Keratinocyte (primary cell): ENCODE results near the gene ARRDC2. TPM values are rescaled to one million over a fixed set of nuclear protein-coding genes. Genes with fewer than 3 reads are reported as not detected.

Experiments
- DNase-seq: peaks from one replicate; pipeline ENCODE4 v3.0.0-alpha.2; 2011; ENCODE audit warnings: low read depth, missing footprints, low spot score
- FAIRE-seq: peaks from 2 replicates; lab custom pipeline; 2011; peaks lifted over from hg19 to GRCh38; lab: Jason Lieb, UNC
- H2AFZ ChIP-seq: 2 replicates; pipeline ENCODE4 v1.6.0; 2012; ENCODE audit warnings: low read length, control low read depth, inconsistent platforms; ENCODE audit not compliant: control insufficient read depth
- H3K27ac ChIP-seq: 2 replicates; pipeline ENCODE4 v1.5.1; 2011; ENCODE audit warnings: low read length; ENCODE audit not compliant: control insufficient read depth, insufficient read depth
- H3K27me3 ChIP-seq: 3 replicates; pipeline ENCODE4 v1.6.0; 2011; ENCODE audit warnings: low read length; ENCODE audit not compliant: control insufficient read depth, insufficient read depth; ENCODE audit errors: extremely low read depth
- H3K36me3 ChIP-seq, 2 experiments: 2 replicates in 1 of 2; 3 replicates in 1 of 2; pipeline ENCODE4 v1.5.1; 2011; ENCODE audit warnings: low read length in 2 of 2, mild to moderate bottlenecking in 1 of 2; ENCODE audit not compliant: control insufficient read depth in 2 of 2, insufficient read depth in 2 of 2; ENCODE audit errors: extremely low read depth in 1 of 2
- H3K4me1 ChIP-seq: 3 replicates; pipeline ENCODE4 v1.5.1; 2011; ENCODE audit warnings: low read length; ENCODE audit not compliant: control insufficient read depth, insufficient read depth; ENCODE audit errors: extremely low read depth
- H3K4me2 ChIP-seq: 3 replicates; pipeline ENCODE4 v1.6.0; 2011; ENCODE audit warnings: low read depth, low read length; ENCODE audit not compliant: control insufficient read depth, insufficient read depth; ENCODE audit errors: extremely low read depth
- H3K4me3 ChIP-seq, 3 experiments: fragments of 200-600 bp in 1 of 3; sonication (generic) in 1 of 3; 2 replicates in 2 of 3; 3 replicates in 1 of 3; pipeline ENCODE4 v1.5.1; 2011 to 2016; ENCODE audit warnings: low read length in 3 of 3, mild to moderate bottlenecking in 3 of 3, control low read depth in 2 of 3, inconsistent platforms in 1 of 3, low read depth in 1 of 3, mixed read lengths in 1 of 3, mixed run types in 1 of 3, moderate library complexity in 1 of 3; ENCODE audit not compliant: control insufficient read depth in 2 of 3, insufficient read depth in 2 of 3; ENCODE audit errors: extremely low read depth in 1 of 3
- H3K79me2 ChIP-seq: 2 replicates; pipeline ENCODE4 v1.6.0; 2012; ENCODE audit warnings: low read length; ENCODE audit not compliant: control insufficient read depth, insufficient read depth
- H3K9ac ChIP-seq: 3 replicates; pipeline ENCODE4 v1.6.0; 2011; ENCODE audit warnings: low read length; ENCODE audit not compliant: control insufficient read depth, insufficient read depth; ENCODE audit errors: extremely low read depth
- H3K9me1 ChIP-seq: 3 replicates; pipeline ENCODE4 v1.6.0; 2011; ENCODE audit warnings: low read length; ENCODE audit not compliant: control insufficient read depth, insufficient read depth; ENCODE audit errors: extremely low read depth
- H3K9me3 ChIP-seq: 2 replicates; pipeline ENCODE4 v1.5.1; 2012; ENCODE audit warnings: low read depth, low read length; ENCODE audit not compliant: control insufficient read depth
- H4K20me1 ChIP-seq: 3 replicates; pipeline ENCODE4 v1.6.0; 2011; ENCODE audit warnings: low read length; ENCODE audit not compliant: control insufficient read depth, insufficient read depth; ENCODE audit errors: extremely low read depth
- CTCF ChIP-seq, 3 experiments: IDR thresholded peaks in 1 of 3; conservative IDR thresholded peaks in 1 of 3; optimal IDR thresholded peaks in 1 of 3; 2 replicates in 2 of 3; 3 replicates in 1 of 3; pipeline versions ENCODE3 to v1.5.1; 2011; ENCODE audit warnings: low read length in 3 of 3, mild to moderate bottlenecking in 3 of 3, moderate library complexity in 2 of 3, control low read depth in 1 of 3, inconsistent platforms in 1 of 3; ENCODE audit not compliant: insufficient read depth in 2 of 3; ENCODE audit errors: extremely low read depth in 1 of 3
- EZH2 ChIP-seq: IDR thresholded peaks from one replicate; pipeline ENCODE4 v1.6.1; 2012; ENCODE audit warnings: inconsistent platforms, mild to moderate bottlenecking, low read length, moderate library complexity
- dilution Hi-C: fragments of 300-500 bp; cut with MboI; formaldehyde crosslinking; loops from one replicate; pipeline ENCODE4 v1.7.0; 2020; ENCODE audit warnings: low sequenced_read_pairs; ENCODE audit not compliant: extremely low pct_ligation_motif_present
- polyA plus RNA-seq, 5 experiments: library from polyadenylated mRNA; depleted of rRNA in 3 of 5; stranded (reverse) in 3 of 5; stranded (forward) in 1 of 5; unstranded in 1 of 5; fragments of >200 nt; gene quantifications; 1 replicate in 1 of 5; 2 replicates in 3 of 5; 3 replicates in 1 of 5; pipeline versions ENCODE4 v1.2.1 to v1.2.3, GENCODE V29; 2011 to 2012; ENCODE audit warnings: missing spikeins in 2 of 5, low read depth in 1 of 5, low replicate concordance in 1 of 5

Gene ARRDC2
- polyA plus RNA-seq, 1 donor (not counting 4 experiments of a cell fraction or from before 2014, with no cell fraction given), result 2.4 TPM

GRCh38 chr19:18055967-18056366 is 48.0 kb downstream of the ARRDC2 start:
- no peaks in the 10 kb centered on the region for H3K9me1 ChIP-seq
- H2AFZ ChIP-seq, result no peak overlapping the region
- H3K36me3 ChIP-seq, result no peaks in the 10 kb centered on the region
- H3K79me2 ChIP-seq, result no peaks in the 10 kb centered on the region
- H3K9ac ChIP-seq, result no peak overlapping the region
- H3K27me3 ChIP-seq, result peaks cover 9% of the 10 kb centered on the region
- H3K4me1 ChIP-seq, result no peaks in the 10 kb centered on the region
- FAIRE-seq (no peak), DNase-seq (no peak)
- no peak overlapping the region for H3K27ac ChIP-seq
- dilution Hi-C loops, result no loop called here
- no peak overlapping the region for H3K4me3 ChIP-seq
- H4K20me1 ChIP-seq, result no peaks in the 10 kb centered on the region
- no peaks in the 10 kb centered on the region for H3K9me3 ChIP-seq
- TF ChIP-seq CTCF (optimal IDR thresholded peaks at IDR 0.05 in 1 of 3, IDR thresholded peaks at IDR 0.05 in 1 of 3, conservative IDR thresholded peaks at IDR 0.05 in 1 of 3; ENCODE audit: extremely low read depth in 1 of 3, insufficient read depth in 2 of 3, low read length in 3 of 3) (no peak), EZH2 (no peak)
- no peak overlapping the region for H3K4me2 ChIP-seq

DNA sequence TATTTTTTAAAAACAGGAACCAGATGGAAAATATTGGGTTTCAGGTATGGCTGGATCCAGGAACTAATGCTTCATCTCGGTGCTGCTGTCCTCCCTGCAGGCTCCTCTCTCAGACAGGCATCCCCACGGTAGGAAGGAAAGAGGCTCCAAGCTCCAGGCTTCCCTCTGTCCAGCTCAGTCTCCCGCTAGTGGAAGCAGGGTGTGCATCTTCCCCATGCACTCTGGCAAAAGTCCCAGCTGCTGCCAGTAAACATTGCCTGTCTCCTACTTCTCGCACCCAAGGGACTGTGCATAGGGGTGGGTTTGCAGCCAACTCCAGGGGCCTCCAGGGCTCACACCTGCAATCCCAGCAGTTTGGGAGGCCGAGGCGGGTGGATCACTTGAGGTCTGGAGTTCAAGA is 49.6 kb downstream of the ARRDC2 start:
- no peak for FAIRE-seq
- H3K9ac ChIP-seq, result no peak overlapping the region

More for the DNA sequence above, 49.6 kb downstream of the ARRDC2 start:
- no peak for TF ChIP-seq EZH2
- no peak for TF ChIP-seq CTCF (optimal IDR thresholded peaks at IDR 0.05 in 1 of 3, IDR thresholded peaks at IDR 0.05 in 1 of 3, conservative IDR thresholded peaks at IDR 0.05 in 1 of 3; ENCODE audit: extremely low read depth in 1 of 3, insufficient read depth in 2 of 3, low read length in 3 of 3)
- Histone ChIP-seq H2AFZ (no peak overlapping the region), H4K20me1 (no peaks in the 10 kb centered on the region), H3K36me3 (no peaks in the 10 kb centered on the region), H3K4me1 (no peaks in the 10 kb centered on the region), H3K9me3 (no peaks in the 10 kb centered on the region), H3K79me2 (no peaks in the 10 kb centered on the region), H3K9me1 (no peaks in the 10 kb centered on the region), H3K27ac (no peak overlapping the region), H3K4me3 (no peak overlapping the region), H3K4me2 (no peak overlapping the region), H3K27me3 (no peaks in the 10 kb centered on the region)
- DNase-seq, result no peak
- dilution Hi-C loops, result no loop called here
